Central memory CD4-positive, alpha-beta T cell (primary cell): ENCODE data around the gene TAS2R3.
"Not testable (repeated sequence)": the region's sequence is repeated elsewhere in the genome, so short reads cannot be mapped to it uniquely, and the experiment has no call there.

Source experiments
- DNase-seq: peaks from one replicate; pipeline ENCODE4 v3.0.0; 2022
- total RNA-seq, 3 experiments: gene quantifications; one replicate each; lab custom pipeline; 2026; lab: John Stamatoyannopoulos, UW

Gene TAS2R3, protein sequence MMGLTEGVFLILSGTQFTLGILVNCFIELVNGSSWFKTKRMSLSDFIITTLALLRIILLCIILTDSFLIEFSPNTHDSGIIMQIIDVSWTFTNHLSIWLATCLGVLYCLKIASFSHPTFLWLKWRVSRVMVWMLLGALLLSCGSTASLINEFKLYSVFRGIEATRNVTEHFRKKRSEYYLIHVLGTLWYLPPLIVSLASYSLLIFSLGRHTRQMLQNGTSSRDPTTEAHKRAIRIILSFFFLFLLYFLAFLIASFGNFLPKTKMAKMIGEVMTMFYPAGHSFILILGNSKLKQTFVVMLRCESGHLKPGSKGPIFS
- 0.19 to 0.71 (median 0.28) reads per million in 3 experiments for total RNA-seq

DNA sequence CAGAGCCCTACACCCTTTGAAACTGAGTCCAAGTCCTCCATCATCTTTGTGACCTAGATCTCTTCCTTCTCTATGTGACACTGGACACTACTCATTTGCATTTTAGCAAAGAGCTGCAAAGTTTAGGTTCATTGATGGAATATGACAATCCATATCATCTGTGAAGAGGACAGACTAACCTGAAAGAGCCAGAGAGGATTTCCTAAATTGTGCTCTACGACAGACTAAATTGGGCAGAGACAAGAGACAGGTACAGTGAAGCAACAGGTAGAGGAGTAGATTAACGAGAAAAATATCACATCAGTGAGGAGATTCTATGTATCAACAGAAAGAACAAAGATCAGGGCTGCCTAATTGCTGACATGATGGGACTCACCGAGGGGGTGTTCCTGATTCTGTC lies at the start of gene TAS2R3:
Gene TAS2R3 (plus strand): TSS at position 301 of the 400 bp plus-strand sequence. CDS start 62 bp downstream, at position 363.
- no peak for DNase-seq

GRCh38 chr7:141714571-141714970 lies 49.3 kb upstream of the TAS2R3 start:
- DNase-seq, result no peak

- no peak for DNase-seq
Observed at GRCh38 chr7:141715018-141715417, 48.9 kb upstream of the TAS2R3 start.

DNA sequence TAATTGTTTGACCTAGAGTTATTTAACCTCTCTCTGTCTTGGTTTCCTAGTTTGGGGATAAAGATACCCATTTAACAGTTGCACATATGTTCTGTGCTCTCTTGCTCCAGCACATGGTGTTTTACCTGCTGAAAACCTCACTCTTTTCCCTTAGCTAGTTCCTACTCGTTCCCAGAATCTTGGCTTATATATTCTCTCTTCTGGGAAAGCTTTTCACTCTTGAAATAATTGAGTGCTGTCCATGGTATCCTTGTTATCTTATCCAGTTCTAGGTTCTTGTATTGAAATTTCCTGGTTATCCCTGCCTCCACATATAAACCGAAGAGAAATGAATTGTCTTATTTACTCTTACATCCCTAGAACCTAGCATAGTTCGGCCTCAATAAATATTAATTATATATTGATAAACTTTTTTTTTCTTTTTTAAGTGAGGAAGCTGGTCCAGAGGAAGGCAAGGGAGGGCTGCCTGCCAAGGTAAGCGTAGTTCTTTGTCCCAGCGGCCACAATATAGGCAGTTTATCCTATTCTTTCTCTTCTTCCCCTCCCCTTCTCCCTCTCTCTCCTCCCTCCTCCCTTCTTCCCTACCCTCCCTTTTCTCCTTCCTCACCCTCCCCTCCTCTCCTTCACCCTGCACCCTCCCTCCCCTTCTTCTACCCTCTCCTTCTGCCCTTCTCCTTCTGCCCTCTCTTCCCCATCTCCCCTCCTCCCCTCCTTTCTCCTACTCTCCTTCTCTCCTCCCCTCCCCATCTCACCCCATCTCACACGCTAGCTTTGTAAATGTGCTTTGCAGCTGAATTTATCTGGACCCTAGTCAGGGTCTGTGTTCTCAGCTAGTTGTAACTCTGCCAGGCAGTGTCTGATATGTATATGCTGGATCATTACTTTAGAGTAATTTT lies 47.9 kb upstream of the TAS2R3 start:
- no peak for DNase-seq

GRCh38 chr7:141717450-141717849 lies 46.4 kb upstream of the TAS2R3 start:
- no peak for DNase-seq

DNA sequence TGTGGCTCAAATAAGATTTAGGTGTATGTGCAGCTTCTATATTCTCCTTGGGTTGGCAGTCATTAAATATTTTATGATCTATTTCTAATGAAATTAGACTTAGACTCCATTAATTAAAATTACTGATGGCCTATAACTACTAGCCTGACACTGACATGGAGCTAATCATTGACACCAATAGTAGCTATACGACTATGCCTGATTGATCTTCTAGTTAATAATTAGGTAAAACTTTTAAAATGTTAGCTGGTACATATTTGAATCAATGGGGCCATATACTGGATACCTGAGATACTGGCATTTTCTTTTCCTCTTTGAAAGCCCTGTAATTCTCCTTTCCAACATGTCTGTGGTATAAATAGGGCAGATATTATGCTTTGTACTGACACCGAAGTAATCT lies 41.4 kb upstream of the TAS2R3 start:
- no peak for DNase-seq

GRCh38 chr7:141729020-141729419 lies 34.9 kb upstream of the TAS2R3 start:
- DNase-seq, result no peak

- no peak for DNase-seq
Observed at GRCh38 chr7:141731476-141732149, 32.3 kb upstream of the TAS2R3 start.

DNA sequence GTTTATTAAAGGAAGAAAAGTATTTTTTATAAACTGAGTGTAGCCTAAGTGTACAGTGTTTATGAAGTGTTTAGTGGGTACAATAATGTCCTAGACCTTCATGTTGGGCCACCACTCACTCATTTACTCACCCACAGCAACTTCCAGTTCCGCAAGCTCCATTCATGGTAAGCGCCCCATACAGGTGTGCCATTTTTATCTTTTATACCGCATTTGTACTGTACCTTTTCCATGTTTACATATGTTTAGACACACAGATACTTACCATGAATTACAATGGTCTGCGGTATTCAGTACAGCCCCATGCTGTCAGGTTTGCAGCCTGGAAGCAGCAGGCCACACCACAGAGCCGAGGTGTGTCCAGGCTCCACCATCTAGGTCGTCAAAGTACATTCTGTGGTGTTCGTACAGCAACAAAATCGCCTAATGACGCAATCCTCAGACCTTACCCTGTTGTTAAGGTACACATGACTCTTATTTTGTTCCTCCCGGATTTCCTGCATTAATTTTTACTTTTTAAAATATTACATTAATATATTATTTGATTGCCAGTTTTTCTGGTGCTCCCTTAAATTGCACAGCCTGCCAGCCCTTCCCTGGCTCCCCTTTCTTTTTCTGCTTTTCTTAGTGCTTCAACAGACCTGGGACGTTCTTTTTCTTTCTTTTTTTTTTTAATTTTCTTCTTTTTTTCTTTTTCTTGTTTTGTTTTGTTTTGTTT lies 26.6 kb upstream of the TAS2R3 start:
- peak; percentile 28 for DNase-seq

DNA sequence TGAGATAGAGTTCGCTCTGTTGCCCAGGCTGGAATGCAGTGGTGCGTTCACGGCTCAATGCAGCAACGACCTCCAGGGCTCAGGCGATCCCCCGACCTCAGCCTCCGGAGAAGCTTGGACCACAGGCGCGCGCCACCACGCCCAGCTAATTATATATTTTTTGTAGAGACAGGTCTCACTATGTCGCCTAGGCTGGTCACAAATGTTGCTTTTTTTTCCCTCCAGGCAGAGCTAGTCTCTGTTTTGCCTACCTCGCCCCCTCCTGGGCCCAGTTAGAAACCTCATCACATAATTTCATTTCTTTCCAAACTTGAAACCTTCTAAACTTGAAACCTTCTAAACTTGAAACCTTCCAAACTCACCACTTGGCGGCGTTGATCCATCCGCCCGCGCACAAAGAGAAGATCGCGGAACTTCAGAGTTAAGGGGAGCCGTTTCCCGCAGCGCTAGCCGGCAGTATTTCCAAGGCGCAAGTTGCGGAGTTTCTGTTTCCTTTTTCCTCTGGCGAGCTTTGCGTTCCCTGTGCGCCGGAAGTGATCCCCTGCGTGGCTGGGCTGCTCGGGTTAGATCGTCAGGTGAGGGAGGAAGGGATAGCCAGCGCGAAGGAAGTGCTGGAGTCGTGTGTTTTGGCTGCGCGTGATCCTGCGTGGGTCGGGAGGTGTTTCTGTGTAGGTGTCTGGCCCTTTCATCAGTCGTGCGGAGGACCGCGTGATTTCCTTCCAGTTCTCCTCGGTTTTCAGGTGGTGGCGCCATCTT lies 25.9 kb upstream of the TAS2R3 start, which contains the start of gene SSBP1:
Gene SSBP1 (plus strand): TSS at position 523 of the 756 bp plus-strand sequence. CDS start 809 bp downstream, outside the sequence.
- DNase-seq, result peak; percentile 92

GRCh38 chr7:141738592-141739013 lies 25.3 kb upstream of the TAS2R3 start:
- DNase-seq, result no peak

DNA sequence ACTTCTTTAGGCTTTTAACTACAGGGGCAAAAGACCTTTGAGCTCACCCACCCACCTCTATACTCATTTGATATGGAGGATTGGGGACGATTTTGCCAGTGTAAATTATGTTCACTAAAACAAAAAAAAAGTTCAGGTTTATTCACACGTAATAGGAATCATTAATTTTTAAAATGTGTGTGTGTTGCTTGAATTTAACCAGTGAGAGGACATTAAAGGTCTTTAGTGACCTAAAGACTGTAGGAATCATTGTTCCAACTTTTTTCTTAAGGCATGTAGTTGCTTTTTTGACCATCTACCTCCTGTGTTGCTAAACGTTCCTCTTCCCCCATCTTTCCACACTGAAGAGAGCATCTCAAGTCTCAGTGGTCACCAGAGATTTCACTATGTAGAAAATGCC lies 24.6 kb upstream of the TAS2R3 start:
- no peak for DNase-seq

- DNase-seq, result no peak
Observed at GRCh38 chr7:141742229-141742628, 21.7 kb upstream of the TAS2R3 start.

GRCh38 chr7:141744131-141744530 lies 19.8 kb upstream of the TAS2R3 start:
- DNase-seq, result no peak

GRCh38 chr7:141748396-141748795 lies 15.5 kb upstream of the TAS2R3 start:
- no peak for DNase-seq

DNA sequence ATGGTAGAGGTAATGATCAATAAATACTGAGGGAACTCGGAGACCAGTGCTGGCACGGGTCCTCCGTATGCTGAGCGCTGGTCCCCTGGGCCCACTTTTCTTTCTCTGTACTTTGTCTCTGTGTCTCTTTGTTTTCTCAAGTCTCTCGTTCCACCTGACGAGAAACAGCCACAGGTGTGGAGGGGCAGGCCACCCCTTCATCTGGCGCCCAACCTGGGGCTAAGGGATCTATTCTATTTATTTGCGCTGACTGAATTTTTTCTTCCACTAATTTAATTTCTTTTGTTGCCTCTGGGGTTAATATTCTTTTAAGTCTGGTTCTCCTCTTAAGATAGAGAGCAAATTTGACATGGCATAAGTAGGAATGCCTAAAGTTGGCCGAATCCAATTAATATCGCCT lies 12.0 kb upstream of the TAS2R3 start:
- not testable (repeated sequence) for DNase-seq

- DNase-seq, result no peak
Observed at GRCh38 chr7:141752634-141753033, 11.3 kb upstream of the TAS2R3 start.

GRCh38 chr7:141754939-141755338 lies 9.0 kb upstream of the TAS2R3 start:
- no peak for DNase-seq

- not testable (repeated sequence) for DNase-seq
Observed at GRCh38 chr7:141770083-141770583, 6.2 kb downstream of the TAS2R3 start.

DNA sequence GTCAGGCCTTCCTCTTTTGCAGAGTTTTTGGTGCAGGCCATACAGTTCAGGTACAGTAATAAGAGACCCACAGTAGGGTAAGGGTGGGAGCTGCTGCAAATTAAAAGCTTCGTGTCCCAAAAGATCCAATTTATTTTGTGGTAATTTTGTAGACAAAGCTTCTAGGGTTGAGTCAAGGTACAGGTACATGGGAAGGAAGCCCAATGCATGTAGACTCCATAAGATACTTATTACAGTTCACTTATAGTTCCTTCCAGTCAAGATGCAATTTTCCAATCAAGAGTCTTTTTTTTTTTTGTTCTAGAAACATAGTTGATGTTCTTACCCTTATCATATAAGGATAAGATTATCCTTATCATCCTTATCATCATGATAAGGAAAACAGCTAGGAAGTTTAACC lies 12.5 kb downstream of the TAS2R3 start, which contains the start of gene TAS2R4:
Gene TAS2R4 (plus strand): TSS at position 301 of the 400 bp plus-strand sequence. CDS start 1,815 bp downstream, outside the sequence.
- no peak for DNase-seq
